HepG2 (cell line): ENCODE measurements around the gene UBE3B.

Experiments
- CTCF ChIP-seq: sonication (generic); formaldehyde crosslinking; IDR thresholded peaks from 2 replicates; pipeline ENCODE4 v1.5.0; 2020; ENCODE audit warnings: mild to moderate bottlenecking, missing genetic modification reagents, moderate library complexity
- ETV6 ChIP-seq: sonication (generic); formaldehyde crosslinking; conservative IDR thresholded peaks from 2 replicates; pipeline ENCODE4 v1.4.0; 2020; ENCODE audit warnings: missing genetic modification reagents
- EZH2 ChIP-seq: conservative IDR thresholded peaks from 2 replicates; pipeline ENCODE4 v1.6.1; 2012; ENCODE audit warnings: mild to moderate bottlenecking, low read depth, low read length, moderate library complexity
- HOXA9 ChIP-seq: sonication (generic); formaldehyde crosslinking; IDR thresholded peaks from 2 replicates; pipeline ENCODE4 v1.8.1; 2022; ENCODE audit warnings: missing genetic modification reagents, mild to moderate bottlenecking, moderate library complexity, borderline replicate concordance
- NAIF1 ChIP-seq: sonication (generic); formaldehyde crosslinking; IDR thresholded peaks from 2 replicates; pipeline ENCODE4 v1.5.0; 2020; ENCODE audit warnings: mild to moderate bottlenecking, missing genetic modification reagents, borderline replicate concordance
- SIN3B ChIP-seq: fragments of 150-350 bp; IDR thresholded peaks from 2 replicates; pipeline ENCODE4 v1.6.1; 2014; ENCODE audit warnings: low read length
- ZNF17 ChIP-seq: sonication (generic); formaldehyde crosslinking; IDR thresholded peaks from 2 replicates; pipeline ENCODE4 v1.5.0; 2020; ENCODE audit warnings: mild to moderate bottlenecking, missing genetic modification reagents
- ZSCAN21 ChIP-seq: sonication (generic); formaldehyde crosslinking; IDR thresholded peaks from 2 replicates; pipeline ENCODE4 v1.8.0; 2022; ENCODE audit warnings: mild to moderate bottlenecking, missing genetic modification reagents, moderate library complexity, borderline replicate concordance
- ZZZ3 ChIP-seq: sonication (generic); formaldehyde crosslinking; IDR thresholded peaks from 2 replicates; pipeline ENCODE4 v1.4.0; 2020; ENCODE audit warnings: missing genetic modification reagents, mild to moderate bottlenecking, borderline replicate concordance

- TF ChIP-seq SIN3B: no peak
- no peak for TF ChIP-seq CTCF (CRISPR knock-in tag)
- TF ChIP-seq ETV6: no peak
- no peak for TF ChIP-seq EZH2
- no peak for TF ChIP-seq ZNF17
- no peak for TF ChIP-seq NAIF1 (CRISPR knock-in tag)
- no peak for TF ChIP-seq ZSCAN21 (CRISPR knock-in tag)
- TF ChIP-seq ZZZ3: no peak
- TF ChIP-seq HOXA9 (CRISPR knock-in tag): no peak
Observed at GRCh38 chr12:109538191-109538863, 60.9 kb downstream of the UBE3B start.
